Stimulated activated CD4-positive, alpha-beta T cell treated with anti-CD3 and anti-CD28 coated beads, Interleukin-12 subunit alpha, Interleukin-12 subunit beta, amount 100 ng/mL, for 24 hours (primary cell): ENCODE measurements around the gene ISLR.

Experiments
- DNase-seq, 2 experiments: peaks; one replicate each; pipeline ENCODE4 v3.0.0-alpha.2; 2020; ENCODE audit warnings: low read depth in 2 of 2

Gene ISLR

DNA sequence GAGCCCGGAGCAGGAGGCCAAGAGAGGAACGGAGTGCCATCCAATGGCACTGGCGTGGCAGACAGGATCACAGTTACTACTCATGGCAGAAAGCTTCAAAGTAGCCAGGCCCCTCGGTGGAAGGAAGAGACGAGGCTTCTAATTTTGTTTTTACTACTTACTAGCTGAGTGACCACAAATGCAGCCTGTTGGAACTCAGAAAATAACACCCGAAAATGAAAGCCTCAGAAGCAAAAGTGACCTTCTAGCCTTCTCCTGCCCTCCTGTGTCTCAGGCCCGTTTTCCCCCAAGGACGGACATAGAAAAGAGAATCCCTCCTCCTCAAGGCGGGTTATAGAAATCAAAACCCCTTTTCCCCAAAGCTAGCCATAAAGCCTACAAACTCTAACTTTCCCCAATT, 39.0 kb downstream of the ISLR start:
- no peak for DNase-seq

DNA sequence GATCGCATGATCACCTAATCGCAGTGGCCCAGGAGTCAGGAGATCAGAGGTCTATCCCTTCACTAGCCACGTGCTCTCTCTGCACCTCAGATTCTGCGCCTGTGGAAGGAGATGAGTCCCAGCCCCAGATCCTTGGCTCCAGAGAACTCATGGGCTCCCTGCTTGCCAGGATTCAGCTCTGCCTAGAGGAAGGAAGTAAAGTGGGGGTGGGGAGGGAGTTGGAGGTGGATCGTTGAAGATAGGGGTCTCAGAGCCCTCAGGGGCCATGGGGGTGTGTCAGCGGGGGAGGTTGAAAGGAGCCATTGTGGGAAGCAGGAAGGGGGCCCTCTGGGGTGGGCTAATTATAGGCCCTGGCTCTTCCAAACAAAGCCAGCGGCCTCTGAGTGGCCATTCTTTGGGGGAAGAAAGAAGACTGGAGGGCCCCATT, 40.4 kb downstream of the ISLR start:
- DNase-seq = no peak

DNA sequence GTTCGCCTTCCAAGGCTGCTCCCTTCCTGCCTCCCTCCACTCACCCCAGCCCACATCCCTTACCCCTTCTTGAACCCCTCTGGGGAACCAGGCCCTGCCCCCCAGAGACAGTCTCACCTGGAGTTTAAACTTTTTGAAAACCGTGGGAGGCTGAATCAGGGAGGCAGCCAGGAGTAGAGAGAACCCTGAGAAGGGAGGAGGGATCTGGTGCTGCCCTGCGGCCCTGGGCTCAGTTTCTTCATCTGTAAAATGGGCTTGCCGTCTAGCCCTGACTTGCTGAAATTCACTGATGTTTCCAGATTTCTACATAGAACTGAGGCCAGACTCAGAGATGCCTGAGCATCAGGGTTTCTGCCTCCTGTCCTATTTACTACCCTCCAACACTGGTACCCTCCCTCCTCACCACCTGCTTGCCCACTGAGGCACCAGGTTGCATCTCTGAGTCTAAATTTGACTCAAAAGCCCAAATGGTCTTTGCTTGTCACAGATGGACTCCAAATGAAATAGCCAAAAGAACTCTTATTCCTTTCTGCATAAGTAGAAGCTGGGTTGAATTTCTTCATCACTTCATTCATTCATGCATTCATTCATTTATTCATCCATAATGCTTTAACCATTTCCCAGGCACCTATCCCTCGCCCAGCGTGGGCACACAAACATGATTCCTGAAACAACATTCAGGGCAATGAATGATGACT, 41.0 kb downstream of the ISLR start:
- DNase-seq = no peak

DNA sequence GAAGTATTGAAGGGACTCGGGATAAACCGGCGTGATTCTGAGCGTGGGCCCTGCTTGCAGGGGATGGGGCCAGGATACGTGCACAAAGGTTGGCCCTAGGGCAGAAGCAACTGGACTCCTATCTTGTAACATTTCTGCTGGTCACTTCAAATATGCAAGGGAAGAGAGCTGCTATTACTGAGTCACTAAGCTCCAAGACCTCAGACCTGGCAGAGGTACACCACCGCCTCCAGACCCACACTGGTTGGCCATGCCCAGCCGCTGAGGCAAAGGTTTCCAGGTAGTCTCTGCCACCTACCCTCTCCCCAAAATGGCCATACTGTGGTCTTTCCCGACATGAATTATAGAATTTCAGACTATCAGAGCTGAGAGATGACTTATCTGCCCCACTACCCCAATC, 42.4 kb downstream of the ISLR start:
- no peak for DNase-seq

DNA sequence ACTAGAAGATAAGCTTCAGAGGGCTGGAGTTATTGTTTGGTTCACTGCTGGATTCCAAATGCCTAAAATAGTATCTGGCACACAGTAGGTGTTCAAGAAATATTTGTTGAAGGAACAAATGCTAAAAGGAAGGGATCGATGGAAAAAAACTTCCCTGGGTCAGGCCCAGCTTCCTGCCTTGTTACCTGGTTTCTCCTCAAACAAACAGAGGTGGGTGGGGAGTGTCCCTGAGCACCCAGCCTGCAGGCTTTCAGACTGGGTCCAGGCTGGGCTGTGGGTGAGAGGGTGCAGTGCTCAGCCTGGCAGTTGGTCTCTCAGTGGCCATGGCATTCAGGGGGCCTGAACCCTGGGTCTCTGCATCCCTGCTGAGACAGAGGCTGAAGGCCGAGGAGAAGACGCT, 43.4 kb downstream of the ISLR start:
- DNase-seq = no peak

DNA sequence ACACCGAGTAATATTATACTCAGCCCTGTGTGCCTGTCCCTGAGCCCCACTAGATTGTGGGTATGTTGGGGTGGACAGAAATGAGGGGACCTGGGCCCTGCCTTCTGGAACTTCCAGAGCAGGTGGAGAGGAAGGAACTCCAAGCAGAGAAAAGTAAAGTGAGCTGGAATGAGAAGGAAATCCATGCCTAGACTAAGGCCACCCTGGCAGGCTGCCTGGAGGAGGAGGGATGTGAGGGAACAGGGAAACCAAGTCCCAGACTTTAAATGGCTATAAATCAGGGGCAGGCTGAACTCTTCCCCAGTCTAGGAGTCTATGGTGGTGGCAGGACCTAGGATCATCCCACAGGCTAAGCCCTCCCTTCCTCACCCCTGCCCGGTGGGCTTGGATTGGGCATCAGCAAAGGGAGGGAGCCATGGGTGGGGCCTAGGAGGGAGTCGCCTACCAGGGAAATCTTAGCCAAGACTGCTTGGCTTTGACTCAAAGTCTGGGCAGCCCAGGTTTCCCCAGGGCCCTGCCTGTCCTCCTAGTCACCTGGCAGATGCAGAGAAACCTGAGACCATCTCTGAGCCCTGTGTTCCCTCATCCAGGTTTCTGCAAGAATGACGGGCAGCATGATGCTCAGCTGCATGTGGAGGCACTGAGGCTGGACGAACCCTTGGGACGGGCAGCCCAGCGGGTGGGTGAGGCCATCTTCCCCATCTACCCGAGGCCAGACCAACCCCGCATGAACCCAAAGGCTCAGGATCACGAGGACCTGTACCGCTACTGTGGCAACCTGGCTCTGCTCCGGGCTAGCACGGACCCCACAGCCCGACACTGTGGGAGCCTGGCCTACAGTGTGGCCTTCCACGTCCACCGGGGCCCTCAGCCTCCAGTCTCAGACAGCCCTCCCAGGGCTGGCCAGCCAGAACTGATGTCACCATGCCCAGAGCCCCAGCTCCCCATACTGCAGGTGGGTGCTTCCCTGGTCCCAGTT, 44.7 kb downstream of the ISLR start:
- DNase-seq = no peak

DNA sequence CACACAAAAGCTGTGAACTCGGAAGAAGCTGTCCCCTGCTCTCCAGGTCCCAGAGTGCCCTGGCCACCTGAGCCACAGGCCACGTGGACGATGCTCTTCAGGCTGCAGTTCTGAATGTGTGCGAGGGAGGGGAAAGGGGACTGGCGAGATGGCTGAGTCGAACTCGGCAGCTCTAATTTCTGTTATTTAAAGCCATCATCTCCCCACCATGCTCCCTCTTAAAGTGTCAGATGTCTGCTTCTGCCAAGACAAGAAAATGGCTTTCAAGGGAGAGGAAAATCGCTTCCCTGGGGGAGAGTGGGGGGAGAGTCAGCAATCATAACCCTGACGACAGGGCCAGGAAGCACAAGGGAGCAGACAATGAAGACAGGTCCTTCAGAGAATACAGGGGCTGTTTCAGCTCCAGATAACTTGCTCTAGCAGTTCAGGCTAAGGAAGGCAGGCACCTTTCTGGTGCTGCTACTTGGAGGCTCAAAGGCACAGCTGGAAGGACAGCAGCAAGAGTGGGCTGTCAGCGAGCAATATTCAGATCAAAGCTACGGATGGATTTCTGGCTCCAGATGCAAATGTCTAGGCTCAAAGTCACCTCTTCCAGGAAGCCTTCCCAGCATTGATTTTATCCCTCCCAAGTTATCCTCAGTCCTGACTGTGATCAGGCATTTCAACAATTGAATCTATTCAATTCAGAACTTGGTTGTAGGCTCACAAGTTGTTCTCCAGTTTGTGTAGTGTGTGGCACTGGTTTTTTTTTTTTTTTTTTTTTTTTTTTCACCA, 47.2 kb downstream of the ISLR start:
- no peak for DNase-seq

DNA sequence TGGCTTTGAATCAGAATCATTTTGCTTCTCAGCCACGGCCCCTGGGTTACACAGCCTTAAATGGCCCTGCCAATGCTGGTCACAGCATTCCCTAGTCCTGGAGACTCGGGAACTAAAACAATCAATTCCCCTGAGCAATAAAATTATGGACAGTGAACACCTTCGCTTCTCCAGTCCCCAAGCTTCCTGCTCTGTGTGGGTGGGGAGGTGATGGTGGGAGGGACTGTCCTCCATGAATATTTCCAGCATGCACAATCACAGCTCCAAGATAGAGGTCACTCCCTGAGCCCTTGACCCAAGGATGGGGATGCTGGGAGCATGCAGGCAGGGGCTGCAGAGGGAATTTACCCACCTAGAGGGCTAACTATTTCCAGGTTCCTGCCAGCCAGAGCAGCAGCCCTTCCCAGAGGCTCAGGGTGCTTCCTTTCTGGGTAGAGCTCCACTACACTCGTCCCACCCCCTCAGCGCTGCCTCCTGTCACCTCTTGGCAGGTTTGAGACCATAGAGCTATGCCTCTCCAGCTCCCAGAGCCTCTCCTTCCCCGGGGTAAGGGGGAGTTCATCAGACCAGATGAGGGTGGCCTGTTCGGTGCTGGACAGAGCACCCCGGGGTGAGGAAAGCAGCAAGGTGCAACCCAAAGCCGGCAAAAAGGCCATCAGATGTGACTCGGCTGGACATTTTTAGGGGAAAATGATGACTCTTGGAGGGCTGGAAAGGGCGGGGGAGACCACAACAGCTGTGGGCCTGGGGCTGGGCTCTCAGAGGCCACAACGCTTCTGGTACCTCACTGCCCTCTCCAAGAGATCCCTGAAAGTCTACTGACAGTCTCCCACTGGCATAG, 48.1 kb downstream of the ISLR start:
- DNase-seq = no peak

DNA sequence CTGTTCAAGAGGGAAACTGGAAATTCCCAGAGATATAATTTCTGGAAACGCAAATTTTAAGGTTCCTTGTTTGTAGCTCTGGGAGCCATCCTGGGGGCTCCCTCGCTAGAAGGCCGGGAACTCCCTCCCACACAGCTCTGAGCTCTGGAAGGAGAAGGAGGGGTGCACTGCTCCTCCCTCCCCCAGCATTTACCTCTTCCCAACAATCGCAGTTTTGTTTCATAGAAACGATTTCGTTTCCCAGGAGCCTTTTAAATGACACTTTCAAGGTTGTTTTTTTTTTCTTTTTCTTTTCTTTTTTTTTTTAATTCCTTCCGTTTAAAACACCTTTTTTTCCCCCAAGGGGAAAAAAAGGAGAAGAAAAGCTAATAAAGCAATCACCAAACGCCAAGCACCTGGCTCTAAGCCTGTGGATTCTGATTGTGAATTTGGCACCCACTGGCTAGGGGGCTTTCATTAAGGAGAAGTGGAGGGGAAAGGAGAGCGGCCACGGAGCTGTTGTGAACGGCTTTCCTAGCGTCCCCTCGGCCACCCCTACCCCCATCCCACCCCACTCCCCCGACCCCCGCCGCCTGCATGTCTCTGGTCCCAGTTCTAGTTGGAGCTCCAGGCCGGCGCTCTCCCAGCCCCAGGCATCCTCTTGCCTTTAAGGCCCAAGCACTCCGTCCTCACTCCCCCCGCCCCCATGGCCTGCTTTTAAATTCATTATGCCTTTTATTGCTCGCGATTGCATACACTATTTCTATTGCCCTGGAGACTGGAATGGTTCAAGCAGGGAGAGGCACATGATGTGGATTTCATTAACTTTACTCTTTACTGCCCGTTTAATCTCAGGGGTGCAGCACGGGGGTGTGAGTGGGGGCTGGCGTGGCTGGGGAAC, 49.0 kb downstream of the ISLR start:
- no peak for DNase-seq

DNA sequence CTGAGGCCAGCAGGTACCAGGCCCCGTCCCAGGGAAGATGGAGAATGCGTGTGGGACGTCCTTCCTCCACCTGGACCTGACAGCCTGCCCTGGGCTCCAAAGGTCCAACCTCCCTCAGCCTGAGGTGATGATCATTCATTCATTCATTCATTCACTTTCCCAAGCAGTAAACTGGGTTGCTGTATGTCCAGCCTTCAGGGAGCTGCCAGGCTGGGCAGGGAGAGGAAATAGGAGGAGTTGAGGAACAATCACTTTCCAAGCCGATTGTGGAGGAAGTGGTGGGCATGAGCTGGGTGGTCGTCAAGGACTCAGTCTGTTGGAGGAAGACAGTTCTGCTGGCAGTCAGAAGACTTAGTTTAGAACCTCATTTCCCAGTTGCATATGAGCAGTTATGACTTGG, 52.4 kb downstream of the ISLR start:
- no peak for DNase-seq
